RKO (cell line): Measurements from ENCODE around the gene ASS1.

Source experiments
- DNase-seq: peaks from one replicate; pipeline ENCODE4 v3.0.0-alpha.2; 2016; ENCODE audit warnings: low spot score

The ASS1 gene

DNA sequence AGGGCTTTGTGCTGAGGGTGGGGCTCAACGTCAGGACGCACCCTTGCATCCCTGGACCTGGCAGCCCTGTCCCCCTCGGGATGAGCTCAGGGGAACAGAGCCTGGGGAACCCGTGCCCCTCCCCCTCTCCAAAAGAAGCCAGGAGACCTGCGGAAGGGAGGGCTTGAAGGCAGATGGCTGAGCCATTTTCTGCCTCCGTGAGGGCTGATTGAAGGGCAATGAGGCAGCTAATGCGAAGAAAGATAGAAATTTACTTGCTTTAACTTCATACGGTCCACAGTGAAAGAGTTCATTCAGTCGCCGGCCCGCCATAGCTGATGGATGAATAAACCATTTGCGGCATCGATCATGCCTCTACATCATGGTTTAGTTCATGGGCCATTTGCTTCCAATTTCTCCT lies 28.8 kb downstream of the ASS1 start:
- DNase-seq, result no peak

DNA sequence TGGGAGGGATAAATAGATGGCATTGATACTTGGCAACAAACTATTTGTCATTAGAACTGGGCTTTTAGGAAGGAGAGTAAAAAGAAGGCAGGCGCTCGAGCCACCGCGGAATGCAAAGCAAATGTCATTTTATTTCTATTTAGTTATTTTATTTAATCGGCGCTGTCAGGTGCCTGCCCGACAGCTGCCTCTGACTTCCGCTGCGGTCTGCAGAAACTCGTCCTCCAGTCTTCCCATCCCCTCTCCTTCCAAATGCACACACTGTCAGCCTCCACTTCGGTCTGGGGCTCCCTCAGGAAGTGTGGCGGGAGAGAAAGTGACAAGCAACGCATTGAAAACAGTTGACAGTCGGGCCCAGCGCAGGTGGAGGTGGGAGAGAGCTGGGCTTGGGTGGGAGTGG lies 29.3 kb downstream of the ASS1 start:
- DNase-seq, result no peak

DNA sequence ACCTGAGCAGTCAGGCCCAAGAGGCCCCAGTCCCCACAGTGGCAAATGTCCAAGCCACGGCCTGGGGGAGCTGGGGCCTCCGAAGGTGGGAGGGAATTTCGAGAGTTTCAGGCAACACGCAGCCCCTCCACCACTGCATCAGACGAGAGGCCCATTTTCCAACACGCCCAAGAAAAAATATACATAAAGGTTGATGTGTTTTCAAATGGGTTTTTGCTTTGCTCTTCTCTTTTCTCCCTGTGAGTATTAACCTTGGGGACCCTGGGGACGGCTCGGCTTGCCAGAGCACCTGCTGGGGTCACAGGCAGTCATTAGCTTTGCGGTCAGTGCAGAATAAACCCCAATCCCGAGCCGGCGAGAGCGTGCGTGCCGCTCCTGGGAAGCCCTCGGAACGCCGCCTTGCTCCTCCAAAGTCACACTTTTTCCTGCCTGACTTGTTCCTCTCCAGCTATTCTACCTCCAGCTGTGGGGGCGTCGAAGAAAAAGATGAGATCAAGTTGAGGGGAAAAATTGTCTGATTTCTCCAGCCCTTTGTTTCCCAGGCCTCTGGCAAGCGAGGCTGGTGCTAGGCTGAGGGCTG lies 31.5 kb downstream of the ASS1 start:
- no peak for DNase-seq

DNA sequence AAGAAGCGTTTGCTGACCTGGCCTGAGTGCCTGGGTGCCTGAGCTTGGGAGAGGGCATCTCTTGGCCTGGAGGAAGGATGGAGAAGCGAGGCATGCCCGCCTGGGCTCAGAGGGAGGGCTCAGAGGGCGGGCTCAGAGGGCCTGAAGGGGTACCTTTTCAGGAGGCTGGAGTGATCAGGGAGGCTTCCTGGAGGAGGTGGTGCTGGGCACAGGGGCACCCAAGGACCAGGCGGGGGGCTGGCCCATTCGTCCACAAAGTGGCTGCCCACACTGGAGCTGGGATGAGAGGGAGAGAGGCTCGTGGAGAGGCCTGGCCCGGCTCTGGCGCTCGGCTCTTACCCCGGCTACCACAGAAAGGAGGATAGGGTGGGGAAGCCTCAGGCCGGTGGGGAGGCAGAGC lies 32.8 kb downstream of the ASS1 start:
- DNase-seq, result no peak

DNA sequence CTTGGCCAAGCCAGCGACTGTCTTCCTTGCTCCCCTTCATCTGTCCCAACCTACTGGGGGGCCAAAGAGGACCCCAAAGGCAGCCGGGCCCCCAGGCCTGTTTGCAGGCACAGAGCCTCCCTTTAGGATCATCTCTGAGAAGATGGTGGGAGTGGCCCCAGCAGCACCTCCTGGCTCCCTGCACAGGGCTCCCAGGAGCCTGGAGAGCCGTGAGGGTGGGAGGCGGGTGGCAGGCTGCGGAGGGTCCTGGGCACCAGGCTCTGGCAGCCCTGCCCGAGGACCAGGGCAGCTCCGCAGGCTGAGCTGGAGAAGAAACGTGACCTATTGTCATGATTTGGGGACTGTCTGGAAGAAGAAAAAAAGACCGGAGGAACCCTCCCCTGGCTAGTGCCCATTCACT lies 33.4 kb downstream of the ASS1 start:
- no peak for DNase-seq

DNA sequence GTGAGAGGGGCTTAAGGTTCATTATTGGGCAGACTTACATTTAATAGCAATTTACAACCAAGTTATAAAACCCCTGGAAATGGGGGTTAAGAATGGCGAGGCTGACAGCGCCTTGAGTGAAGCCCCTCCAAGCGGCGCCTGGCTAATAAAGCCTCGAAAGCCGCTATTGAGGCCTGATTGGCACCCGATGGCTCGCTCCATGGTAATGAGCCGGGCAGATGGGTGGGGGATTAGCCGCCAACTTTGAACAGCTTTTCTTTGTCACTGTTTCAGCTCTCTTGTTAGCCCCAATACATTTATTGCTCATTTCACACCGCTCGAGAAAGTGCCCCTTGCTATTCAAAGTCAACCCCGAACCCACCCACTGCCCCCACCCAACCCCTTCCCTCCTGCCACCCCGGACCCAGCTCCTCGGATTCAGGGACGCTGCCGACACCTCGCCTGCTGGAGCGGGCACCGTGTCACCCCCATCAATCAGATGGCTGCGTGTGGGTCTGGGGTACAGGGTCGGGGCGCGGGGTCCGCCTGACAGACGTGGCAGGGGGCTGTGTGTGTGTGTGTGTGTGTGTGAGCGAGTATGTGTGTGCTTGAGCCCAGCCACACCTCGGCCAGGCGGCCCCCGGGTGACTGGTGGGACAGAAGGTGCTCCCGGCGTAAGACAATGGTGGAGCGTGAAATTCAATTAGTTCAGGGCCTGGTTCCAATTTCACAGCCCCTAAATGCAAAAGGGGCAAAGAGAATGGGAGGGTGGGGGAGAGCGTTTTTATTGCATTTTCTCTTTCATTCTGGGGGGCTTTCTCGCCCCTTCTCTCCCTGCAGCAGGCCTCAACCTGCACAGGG lies 34.2 kb downstream of the ASS1 start:
- no peak for DNase-seq

DNA sequence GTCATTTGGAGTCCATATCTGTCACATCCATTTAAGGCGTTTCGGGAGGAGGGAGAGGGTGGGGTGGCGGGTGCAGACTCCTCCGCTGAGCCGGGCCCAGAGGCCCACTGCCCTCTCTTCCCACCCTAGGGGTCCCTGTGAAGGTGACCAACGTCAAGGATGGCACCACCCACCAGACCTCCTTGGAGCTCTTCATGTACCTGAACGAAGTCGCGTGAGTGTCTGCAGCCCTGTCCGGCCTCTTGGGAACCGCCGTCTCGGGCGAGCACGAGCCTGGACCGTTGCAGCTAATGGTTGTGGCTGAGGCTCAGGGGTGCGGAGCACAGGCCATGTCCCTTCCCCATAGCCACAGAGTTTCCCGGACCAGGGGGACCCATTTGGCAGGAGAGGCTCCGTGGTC lies 34.8 kb downstream of the ASS1 start:
- no peak for DNase-seq

DNA sequence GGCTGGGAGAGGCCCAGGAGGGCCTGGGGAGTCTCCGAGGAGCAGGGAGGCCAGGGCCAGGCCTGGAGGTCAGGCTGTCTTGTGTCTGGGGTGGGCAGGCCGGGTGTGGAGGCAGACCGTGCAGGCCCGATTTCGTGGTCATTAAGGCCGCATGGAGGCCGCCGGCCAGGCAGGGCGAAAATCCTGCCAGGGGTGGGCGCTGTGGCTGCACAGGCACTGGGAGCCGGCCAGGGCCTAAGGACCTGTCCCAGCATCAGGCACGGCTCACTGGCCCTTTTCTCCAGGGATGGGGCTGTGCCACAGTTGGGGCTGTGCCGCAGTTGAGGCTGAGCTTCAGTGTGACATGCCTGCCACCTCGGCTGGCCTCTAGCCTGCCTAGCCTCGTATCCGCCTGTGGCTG lies 35.9 kb downstream of the ASS1 start:
- DNase-seq, result no peak

DNA sequence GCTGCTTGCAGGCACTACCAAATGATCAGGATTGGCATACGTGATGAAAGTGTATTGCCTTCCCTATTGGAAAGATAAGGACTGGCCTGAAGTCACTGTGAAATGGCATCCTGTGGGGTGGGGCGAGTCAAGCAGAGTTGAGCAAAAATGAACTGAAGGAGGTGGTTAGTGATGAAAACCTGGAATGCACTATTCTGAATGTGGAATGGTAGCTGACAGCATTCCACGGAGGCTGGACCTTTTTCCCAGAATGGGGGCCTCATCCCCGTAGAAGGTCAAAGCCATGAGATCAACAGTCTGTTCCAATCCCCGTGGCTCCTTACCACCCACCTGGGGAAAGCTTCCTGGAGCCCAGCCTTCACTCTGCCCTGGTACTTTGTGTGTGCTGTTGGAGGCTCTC lies 37.7 kb downstream of the ASS1 start:
- no peak for DNase-seq

DNA sequence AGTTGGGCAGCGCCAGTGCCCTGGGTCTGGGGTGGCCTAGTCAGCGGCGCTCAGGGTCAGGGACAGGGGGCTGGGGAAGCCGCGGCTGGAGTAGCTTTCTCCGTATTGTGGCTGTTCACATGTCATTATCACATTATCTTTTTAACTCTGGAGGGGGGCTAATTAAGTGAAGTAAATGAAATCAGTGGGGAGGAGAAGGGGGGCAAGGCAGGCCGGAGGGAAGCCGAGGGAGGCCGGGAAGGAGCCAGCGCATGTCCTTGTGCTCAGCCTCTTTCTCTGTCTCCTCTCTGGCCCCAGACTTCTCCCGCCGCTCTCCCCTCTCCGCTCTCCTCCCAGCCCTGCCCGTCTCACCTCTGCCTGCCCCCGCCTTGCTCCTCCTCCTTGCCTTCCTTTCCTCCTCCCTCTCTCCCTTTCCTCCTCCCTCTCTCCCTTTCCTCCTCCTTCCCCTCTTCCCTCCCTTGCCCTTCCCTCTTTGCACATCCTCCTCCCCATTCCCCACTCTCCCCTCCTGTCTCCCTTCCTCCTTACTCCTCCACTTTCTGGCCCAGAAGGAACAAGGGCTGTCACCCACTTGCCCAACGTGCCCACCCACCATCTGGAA lies 38.7 kb downstream of the ASS1 start:
- no peak for DNase-seq

DNA sequence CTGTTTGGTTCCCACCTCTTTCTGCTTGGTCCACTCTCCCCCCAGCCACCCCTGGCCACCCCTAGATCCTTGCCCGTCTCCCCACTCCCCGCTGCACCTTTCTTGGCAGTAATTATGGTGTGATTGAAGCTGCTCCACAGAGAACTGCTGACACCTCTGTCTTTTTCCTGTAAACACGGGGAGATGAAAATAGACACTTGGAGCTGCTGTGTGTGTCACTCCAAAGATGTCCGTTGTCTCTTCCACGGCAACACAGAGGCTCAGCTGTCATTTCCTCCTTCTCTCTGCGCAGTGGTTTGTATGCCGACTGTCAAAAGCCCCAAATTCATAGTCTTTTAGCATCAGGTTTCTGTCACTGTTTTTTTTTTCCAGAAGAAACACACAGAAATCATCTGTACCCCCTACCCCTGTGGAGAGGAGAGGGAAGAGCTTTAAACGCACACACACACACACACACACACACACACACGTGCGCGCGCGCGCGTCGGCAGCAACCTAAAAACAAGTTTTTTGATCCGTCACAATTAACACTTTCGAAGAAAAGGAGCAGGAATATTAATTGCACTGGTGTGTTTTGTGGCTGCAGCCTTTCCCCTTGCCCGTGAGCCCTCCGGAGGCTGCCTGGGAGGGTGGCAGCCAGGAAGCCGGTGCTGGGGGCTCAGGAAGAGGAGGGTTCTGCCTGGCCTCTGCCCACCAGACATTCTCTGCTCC lies 39.8 kb downstream of the ASS1 start:
- no peak for DNase-seq

DNA sequence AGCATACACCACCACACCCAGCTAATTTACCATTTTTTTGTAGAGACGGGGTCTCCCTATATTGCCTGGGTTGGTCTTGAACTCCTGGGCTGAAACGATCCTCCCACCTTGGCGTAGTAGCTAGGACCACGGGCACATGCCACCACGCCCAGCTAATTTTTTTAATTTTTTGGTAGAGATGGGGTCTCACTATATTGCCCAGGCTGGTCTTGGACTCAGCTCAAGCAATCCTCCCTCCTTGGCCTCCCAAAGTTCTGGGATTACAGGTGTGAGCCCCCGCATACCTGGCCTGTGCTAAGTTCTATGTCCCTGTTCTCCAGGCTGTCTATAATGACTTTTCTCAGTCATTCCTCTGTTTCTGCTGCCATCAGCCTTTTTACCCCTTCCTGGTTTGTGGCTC lies 41.3 kb downstream of the ASS1 start:
- no peak for DNase-seq

DNA sequence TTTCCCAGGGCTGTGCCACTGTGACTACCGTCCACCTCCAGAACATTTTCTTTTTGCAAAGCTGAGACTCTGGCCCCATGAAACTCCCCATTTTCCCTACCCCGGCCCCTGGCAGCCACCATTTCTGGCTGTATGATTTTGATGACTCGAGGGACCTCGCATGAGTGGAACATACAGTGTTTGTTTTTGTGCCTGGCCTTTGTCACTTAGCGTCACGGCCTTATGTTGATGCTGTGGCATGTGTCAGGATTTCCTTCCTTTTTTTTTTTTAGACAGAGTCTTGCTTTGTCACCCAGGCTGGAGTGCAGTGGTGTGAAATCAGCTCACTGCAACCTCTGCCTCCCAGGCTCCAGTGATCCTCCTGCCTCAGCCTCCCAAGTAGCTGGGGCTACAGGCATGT lies 42.7 kb downstream of the ASS1 start:
- DNase-seq, result no peak

DNA sequence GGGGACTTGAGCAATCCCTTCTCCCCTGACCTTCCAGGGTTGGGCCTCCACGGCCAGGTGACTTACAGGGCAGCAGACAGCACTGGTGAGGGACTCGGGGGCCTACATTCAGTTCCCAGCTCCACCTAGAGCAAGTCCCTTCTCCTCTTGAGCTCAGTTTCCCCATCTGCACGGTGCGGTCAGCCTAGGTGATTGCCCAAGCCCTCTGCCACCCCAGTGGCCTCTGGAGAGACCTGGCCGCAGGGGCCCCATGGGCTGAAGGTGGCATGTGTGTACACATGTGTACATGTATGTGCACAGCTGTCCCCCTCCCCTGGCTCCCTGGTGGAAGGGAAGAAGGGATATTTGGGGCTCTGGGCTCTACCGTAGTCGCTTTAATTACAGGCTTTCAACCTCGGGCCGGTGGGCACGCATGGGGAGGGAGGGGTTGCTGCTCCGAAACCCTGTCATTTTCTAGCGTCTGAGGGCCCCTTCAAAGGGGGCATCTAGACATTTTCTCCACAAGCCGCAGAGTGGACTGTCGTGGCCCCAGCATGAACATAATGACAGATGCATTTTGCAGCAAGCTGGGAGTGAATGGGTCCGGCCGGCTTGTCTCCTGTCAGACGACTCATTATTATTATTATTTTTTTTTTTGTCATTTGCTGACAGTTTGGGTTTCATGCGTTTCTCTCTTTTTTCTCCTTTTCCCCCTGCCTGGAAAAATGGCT lies 44.0 kb downstream of the ASS1 start:
- no peak for DNase-seq

DNA sequence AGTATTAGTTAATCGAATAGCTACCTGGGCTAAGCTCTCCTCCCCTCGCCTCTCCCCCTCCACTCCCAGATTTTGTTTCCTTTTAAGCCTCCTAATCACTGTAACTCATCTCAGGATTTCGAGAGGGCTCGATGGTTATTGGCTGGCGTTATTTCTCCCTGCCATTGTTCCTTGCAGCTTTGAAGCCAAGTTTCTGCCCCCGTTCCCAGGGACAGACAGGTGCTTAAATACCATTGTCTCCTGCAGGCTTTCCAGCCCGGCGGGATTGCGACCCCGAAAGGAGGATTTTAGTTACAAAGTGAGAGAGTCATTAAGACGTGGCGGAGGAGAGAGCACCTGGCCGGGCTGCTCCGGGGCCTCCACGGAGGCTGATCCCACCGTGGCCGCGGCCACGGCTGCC lies 46.2 kb downstream of the ASS1 start:
- DNase-seq, result no peak

DNA sequence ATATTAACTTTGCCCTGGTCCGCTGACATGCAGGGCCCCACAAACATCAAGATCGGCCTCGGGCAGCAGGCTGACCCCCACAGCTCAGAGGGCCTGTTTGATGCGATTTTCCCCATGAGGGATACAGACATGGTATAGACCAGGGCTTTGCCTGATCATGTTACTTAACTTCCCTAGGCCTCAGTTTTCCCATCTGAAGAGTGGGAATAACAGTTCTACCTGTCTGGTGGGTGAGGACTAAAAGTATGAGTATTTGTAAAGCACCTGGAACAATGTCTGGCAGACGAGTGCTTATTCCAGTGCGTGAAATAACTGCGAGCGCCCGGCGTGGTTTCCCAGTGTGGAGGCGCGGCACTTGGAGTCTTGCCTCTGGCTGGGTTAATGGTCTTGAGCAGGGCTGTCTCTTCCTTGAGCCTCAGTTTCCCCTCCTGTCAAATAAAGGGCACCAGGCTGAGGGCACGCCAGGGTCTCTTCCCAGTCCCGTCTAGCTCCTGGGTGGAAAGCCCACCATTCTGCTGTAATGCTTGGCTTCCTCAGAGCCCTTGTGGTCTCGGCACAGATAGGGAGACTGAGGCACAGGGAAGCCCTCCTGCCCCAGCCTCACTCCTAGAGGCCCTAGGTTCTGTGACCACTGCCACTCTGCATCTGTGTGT lies 47.2 kb downstream of the ASS1 start:
- no peak for DNase-seq

DNA sequence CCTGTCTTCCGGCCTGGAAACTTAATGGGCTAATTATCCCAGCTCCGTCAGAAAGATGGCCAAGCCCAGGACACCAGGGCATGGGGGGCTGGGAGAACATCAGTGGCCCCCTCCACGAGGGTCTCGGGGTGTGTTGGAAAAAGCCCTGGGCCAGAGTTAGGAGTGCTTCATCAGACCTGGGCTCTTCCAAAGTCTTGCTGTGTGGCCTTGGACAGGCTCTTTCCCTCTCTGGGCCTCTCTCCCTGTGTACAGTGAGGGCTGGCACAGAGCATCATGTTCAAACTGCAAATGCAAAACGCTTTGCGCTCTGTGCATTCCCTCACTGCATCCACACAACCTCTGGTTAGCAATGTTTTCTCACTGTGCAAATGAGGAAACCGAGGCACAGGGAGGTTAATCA lies 48.3 kb downstream of the ASS1 start:
- no peak for DNase-seq

DNA sequence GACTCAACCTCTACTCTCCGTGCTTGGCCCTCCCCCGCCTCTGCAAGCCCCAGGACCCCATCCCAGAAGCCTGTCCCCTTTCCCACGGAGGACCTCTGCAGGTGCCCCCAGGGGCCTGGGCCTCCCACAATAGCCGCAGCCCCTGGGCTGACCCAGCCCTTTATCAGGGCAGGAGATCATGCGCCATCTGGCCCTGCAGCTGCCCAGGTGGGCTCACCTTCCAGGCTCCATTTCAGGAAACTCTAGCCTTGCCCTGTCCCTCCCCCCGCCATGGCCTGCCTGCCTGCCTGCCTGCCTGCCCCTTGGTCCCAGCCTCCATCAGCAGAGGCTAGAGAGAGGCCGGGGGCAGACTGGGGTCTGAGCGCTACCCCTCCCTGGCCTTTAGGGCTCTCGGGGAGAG lies 48.7 kb downstream of the ASS1 start:
- DNase-seq, result no peak

DNA sequence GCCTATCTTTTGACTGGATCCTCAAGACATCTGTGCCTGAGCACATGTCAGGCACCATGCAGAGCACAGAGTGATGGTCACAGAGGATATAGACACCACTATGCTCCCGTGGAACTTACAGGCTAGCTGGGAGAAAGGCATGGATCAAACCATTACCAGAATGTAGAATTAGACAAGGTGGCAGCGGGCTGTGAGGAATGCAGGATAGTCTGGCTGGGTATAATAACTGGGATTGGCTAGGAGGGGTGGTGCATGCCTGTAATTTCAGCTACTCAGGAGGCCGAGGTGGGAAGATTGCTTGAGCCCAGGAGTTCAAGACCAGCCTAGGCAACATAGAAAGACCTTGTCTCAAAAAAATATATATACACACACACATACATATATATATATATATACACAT lies 50.3 kb downstream of the ASS1 start:
- DNase-seq, result no peak

DNA sequence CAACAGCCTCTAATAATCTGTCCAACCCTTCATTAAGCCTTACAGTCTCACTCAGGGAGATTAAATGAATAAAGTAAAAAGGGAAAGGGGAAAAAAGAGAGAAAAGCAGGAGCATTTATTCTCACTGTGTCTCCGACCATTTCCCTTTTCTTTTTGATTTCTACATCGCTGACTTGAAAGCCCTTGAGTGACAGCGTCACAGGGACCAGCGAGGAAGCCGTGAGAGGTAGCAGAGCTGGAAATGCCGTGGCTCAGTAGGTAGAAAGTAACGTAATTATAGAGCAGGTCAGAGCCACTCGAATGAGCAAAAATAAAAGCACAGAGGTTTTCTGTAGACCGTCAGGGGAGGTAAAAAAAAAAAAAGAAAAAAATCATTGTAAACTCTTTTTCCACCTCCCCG lies 52.4 kb downstream of the ASS1 start:
- DNase-seq, result no peak

DNA sequence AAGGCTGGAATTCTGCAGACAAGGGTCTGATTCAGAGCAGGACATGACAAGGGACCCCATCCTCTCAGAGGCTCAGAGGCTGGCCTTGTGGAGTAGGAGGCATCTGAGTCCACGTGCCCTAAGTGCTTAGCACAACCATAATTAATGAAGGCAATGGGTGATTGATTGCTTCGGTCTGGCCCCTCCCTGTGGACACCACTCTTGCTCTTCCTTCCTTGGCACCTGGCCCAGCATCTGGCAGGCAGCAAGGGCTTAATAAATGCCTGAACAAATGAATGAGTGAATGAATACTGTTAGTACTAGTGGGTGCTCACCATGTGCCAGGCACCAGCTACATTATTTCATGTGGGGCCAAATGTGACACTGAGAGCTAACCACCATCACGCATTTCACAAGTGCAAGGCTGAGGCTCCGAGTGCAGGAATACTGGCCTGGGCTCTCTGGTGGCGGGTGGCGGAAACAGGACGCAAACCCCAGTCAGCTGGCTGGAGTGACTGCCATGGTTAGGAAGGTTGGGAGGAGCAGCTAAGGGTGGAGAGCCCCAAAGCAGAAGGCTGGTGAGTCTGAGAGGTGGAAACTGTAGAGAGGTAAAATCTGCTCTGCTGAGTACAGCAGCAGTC lies 53.6 kb downstream of the ASS1 start:
- DNase-seq, result no peak
